NCI-H2029 (cell line): Measurements from ENCODE around the gene RRP15.

Experiments
- DNase-seq: peaks from one replicate; lab custom pipeline; 2025; lab: John Stamatoyannopoulos, UW

Gene RRP15

DNA sequence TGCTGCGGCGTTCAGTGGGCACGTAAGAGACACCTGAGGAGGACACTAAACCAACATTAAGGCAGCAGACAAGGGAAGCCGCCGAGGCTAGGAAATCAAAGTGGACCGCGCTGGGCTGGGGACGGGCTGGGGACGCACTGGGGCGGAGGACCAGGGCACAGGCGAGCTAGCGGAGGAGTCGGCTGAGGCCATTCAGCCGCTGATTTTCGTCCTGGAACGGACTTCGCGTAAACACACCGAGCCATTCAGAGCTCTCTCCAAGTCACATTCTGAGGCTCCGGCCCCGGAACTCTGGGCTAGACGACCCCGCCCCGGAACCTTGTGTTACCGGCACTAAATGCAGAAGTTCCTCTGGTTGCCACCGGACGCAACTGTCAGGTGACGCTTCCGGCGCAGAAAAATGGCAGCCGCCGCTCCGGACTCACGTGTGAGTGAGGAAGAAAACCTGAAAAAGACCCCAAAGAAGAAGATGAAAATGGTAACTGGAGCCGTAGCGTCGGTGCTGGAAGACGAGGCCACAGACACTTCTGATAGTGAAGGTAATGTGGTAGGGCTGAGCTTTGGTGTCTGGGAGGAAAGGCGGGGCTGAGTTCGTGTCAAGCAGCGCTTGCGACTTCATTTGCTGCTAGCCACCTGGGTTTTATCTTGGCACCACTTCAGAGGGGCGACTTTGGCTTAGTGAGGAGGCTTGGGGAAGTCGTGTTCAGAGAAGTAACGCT lies at the start of gene RRP15:
Gene RRP15 (plus strand): TSS at position 377 of the 719 bp plus-strand sequence. CDS start 24 bp downstream, at position 401.
- peak; percentile 67 for DNase-seq

DNA sequence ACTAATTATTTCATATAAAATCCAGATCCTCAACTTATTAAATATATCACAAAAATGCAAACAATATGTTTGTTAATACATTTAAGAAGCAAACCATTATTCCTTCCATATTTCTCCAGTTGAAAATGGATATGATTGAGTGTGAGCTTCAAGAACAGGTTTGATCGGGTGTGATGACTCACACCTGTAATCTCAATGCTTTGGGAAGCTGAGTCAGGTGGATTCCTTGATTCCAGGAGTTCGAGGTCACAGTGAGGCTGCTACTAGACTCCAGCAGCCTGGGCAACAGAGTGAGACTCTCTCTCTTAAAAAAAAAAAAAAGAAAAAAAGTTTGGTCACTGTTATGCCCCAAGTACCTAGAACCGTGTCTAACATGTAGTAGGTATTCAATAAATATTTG lies 42.9 kb upstream of the RRP15 start:
- DNase-seq: no peak

GRCh38 chr1:218247339-218247738 lies 37.8 kb upstream of the RRP15 start:
- no peak for DNase-seq

DNA sequence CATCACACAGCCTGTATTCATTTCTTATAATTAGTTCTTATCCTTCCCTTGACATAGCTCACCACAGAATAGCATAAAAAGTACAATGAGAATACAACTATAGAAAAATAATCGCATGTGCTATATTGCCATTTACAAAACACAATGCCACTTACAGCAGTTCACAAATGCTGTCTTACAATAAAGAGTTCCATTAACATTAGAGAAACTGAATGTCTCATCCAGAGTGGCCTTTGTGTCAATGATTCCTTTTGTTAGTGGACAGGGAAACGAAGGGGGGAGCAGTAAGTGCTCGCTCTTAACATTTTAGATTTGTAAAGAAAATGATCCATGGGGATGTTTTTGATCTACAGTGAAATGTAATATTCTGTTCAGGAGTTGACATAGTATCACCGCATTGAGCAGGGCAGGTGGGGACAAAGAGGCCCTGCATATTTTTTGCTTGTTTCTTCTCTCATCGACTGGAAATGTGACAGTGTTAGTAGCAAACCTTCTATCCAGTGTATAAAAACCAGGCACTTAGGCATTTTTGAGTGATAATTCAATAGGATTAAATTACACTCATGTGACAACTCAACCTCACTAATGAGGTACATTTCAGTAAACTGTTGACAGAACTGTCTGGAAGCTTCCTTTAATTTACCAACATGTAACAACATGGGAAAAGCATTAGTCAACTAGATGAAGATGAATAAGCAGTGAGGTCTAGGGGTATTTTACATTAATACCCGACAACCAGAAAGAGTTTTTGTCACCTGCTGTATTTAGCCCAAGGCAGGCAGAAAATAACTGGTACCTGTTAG lies 35.6 kb upstream of the RRP15 start:
- DNase-seq: peak; percentile 57

DNA sequence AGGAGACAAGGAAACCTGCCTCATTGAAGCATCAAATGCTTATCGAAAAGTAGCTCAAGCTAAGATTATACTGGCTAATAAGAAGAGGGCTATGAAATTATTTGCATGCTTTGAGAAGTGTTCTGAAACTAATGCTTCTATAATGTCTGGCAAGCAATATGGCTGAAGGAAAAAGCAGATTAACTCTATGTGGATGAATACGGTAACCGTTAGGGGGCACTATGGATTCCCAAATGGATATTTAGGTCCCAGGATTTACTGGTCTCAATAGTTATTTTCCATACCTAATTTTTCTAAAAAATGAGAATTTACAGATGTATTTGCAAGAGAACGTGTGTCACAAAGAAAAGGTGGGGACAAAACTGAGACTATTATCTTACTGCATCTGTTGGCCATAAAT lies 34.6 kb upstream of the RRP15 start:
- DNase-seq: no peak

- no peak for DNase-seq
Observed at GRCh38 chr1:218254296-218254946, 30.7 kb upstream of the RRP15 start.

DNA sequence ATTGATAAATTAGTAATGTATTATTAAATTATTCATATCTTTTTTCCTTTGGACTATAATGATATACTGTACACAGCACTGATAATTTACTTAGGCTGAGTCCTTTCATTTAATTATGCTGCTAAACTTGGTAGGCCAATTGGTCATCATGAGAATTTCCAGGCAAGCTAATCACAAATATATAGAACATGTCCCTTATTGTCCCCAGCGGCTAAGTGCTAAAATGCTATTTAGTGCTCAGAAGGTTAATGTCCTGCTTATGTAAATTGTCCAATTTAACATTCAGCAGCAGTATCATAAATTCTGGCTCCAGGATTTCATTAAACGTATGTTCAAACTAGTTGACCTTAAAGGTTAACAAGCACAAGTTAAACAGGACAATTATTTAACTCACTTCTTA lies 30.0 kb upstream of the RRP15 start:
- DNase-seq: no peak

- DNase-seq: no peak
Observed at GRCh38 chr1:218257371-218257770, 27.7 kb upstream of the RRP15 start.

GRCh38 chr1:218257971-218258370 lies 27.1 kb upstream of the RRP15 start:
- DNase-seq: no peak

DNA sequence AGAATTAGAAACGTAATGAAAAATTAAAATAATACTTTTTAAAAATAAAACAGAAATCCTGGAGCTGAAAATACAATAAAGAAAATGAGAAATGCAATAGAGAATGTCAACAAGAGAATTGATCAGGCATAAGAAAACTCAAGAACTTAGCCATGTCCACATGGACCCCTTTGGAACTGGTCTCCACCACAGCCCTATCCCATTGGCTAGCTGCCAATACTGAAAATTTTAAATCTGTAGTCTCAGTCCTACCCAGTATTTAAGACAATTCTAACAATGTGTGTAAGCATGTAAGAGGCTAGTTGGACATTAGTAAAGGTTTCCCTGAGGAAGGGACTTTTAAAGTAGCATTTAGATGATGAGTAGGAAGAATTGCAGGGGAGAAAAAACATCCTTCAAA lies 25.8 kb upstream of the RRP15 start:
- DNase-seq: no peak

DNA sequence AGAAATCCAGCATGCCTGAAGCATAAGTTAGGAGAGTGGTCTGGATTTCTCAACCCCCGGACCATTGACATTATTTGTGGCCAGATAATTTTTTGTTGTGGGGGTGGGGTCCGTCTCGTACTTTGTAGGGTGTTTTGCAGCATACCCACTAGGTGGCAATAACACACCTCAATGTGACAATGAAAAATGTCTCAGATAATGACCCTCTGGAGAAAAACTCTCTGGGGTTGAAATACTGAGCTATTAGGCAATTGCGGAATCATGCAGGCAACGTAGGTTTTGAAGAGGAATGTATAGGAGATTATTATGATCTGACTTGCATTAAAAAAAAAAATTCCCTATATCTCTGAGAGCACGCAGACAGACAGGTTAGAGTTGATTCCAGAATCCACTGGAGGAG lies 25.3 kb upstream of the RRP15 start:
- DNase-seq: no peak

DNA sequence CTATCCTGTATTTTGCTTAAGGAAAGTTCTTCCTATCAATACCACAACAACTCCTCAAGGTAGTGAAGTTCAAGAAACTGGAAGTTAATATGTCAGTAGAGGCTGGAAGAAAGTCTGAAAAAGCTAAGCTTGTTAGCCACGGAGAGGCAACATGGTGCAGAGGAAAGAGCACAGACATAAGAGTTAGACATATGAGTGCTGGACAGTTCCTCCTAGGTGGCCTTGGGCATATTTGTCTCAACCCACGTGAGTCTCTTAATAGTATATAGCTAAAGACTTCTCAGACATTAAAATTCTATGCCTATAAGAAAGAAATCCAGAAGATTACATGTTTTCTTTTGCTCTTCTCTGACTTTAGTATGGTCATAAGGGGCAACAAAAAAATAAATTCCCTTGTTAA lies 22.8 kb upstream of the RRP15 start:
- DNase-seq: no peak

- DNase-seq: no peak
Observed at GRCh38 chr1:218266356-218266755, 18.7 kb upstream of the RRP15 start.

GRCh38 chr1:218272366-218272765 lies 12.7 kb upstream of the RRP15 start:
- no peak for DNase-seq

DNA sequence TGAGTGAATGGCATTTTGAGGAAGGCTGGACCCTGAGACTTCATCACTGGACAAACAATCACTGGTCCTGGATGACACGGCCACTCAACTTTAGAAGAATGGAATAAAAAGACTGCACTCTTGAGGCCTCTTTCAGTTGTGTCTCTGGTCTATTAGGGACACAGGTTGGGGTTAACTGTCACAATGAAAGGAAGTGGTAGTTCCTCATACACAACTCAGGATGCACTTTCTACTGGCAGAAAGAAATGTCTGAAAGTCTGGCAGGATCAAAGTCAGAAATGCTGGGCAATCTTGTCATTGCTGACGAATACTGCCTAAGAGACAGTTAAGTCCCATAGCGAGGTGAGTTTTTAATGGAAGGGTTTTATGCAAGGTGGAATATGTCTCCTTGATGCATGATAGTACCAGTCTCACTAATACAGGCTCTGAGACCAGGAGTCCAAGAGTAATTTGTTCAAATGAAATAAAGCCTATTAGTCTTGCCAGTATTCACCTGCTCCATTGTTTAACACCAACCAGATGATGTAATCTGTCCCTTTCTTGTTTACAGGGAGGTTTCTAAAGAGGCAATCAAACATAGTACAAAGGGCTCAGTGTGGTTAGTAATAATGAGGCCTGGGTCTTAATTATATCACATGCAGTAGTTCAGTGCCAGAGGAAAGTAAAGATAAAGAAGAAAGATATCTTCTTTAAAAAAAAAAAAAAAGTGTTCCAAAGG lies 11.2 kb upstream of the RRP15 start:
- DNase-seq: peak; percentile 77

DNA sequence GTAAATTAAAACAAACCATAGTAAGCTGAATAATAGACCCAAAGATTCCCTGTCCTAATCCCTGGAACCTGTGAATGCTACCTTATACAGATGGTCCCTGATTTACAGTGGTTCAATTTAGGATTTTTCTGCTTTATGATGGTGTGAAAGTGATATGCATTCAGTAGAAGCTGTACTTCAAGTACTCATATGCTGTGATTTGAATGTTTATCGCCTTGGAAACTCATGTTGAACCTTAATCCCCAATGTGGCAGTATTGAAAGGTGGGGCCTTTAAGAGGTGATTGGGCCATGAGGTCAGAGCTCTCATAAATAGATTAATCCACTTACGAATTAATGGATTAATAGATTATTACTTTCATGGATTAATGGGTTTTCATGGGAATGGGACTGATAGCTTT lies 10.6 kb upstream of the RRP15 start:
- DNase-seq: no peak

DNA sequence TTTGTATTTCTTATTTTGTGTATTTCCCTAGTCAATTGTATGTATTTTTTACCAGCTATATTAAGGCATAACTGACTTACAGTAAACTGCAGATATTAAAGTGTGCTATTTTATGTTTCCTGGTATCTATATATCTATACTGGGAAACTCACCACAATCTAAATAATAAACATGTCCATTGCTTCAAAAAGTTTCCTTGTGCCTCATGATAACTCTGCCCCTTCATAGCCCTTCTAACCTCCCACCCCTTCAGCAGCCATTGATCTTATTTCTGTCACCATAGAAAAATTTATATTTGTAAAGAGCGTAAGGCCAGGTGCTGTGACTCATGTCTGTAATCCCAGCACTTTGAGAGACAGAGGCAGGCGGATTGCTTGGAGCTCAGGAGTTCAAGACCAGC lies 9.3 kb upstream of the RRP15 start:
- DNase-seq: no peak

DNA sequence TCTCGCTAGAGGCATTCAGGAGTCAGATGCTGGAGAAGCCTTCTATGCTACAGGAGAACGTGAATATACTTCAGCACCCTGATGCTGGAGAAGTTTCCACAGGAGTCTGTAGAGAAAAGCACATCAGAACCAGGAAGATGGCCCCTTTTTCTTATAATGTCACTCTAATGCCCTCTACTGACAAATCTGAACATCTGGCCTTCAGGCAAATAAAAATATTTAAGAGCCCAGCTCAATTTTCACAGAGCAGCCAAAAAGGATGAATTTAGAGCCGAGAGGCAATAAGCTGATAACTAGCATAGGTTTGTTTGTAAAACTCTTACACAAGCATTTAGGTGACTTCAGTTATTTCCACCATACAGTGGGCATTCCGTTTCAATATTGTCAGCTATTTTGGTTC lies 3.8 kb upstream of the RRP15 start:
- no peak for DNase-seq

GRCh38 chr1:218284377-218284916 lies 646 bp upstream of the RRP15 start:
- no peak for DNase-seq

DNA sequence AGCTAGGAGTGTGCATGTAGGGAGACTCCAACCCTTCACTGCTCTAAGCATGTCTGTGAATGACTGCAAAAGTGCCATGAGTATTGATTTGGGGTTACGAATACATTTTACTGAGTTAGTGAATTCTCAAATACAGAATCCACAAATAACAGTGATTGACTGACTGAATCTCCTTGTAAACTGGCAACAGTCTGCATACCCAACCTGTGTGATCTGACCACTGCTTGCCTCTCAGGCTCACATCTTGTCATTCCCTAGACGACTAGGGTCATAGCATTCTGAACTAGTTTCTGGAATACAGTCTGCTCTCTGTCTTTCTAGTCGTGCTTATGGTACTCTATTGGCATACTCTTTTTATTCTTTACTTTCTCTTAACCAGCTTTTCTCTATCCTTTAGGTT lies 7.4 kb downstream of the RRP15 start:
- DNase-seq: no peak

DNA sequence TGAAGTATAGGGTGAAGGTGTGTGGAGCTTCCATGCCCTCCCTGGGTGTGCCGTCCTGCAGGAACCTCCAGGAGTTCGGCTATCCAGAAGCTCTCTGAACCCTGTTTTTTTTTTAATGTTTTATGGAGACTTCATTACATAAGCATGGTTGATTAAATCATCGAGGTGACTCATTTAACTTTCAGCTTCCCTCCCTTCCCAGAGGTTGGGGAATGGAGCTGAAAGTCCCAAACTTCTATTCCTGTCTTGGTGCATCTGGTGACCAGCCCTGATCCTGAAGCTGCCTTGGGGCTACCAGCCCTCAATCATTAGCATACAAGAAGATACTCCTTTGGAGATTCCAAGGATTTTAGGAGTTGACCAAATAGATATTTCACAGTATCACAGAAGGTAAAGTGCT lies 9.5 kb downstream of the RRP15 start:
- no peak for DNase-seq

DNA sequence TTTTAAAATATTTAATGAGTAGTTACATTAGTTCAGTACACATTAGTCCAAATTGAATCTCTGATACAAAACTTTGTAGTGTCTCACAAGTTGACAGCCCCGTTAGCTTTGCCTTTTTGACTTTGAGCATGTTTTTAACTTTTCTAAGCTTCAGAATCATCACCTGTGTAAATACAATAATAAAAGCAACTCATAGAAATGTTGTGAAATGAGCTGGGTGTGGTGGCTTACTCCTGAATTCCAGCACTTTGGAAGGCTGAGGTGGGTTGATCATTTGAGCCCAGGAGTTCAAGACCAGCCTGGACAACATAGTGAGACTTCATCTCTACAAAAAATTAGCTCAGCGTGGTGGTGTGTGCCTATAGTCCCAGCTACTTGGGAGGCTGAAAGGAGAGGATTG lies 11.1 kb downstream of the RRP15 start:
- DNase-seq: no peak
